ENCODE data around the gene LKAAEAR1. TPM values are rescaled to one million over a fixed set of nuclear protein-coding genes. Genes with fewer than 3 reads are reported as not detected.

The LKAAEAR1 gene
- total and polyA plus RNA-seq, 9 of the 15 experiments (the other 6 are each of a cell fraction or from before 2014, with no cell fraction given) = not detected

- TF ChIP-seq ARID4B (CRISPR knock-in tag; IDR thresholded peaks at IDR 0.05) = peak; percentile 53; the same call in 1 of the 2 replicates
- TF ChIP-seq MAFG (tag; conservative IDR thresholded peaks at IDR 0.05) = no peak
- peak; percentile 60 for TF ChIP-seq EGR1 (conservative IDR thresholded peaks at IDR 0.05)
Observed at GRCh38 chr20:64063389-64064144, 20.6 kb downstream of the LKAAEAR1 start (continued).

Data from K562 (cell line).